ENCODE results near the gene PDZRN4.

Gene PDZRN4

GRCh38 chr12:41441180-41441579 lies 253.1 kb downstream of the PDZRN4 start:
- DNase-seq, result no peak
- Mint-ChIP-seq H3K4me3 (no peak overlapping the region), H3K36me3 (ENCODE audit: low read depth) (no peaks in the 10 kb centered on the region), H3K27me3 (ENCODE audit: low read depth, poor library complexity) (no peaks in the 10 kb centered on the region), H3K9me3 (no peaks in the 10 kb centered on the region), H3K27ac (no peak overlapping the region), H3K4me1 (peaks cover 11% of the 10 kb centered on the region)
- TF ChIP-seq, protein P1, sequence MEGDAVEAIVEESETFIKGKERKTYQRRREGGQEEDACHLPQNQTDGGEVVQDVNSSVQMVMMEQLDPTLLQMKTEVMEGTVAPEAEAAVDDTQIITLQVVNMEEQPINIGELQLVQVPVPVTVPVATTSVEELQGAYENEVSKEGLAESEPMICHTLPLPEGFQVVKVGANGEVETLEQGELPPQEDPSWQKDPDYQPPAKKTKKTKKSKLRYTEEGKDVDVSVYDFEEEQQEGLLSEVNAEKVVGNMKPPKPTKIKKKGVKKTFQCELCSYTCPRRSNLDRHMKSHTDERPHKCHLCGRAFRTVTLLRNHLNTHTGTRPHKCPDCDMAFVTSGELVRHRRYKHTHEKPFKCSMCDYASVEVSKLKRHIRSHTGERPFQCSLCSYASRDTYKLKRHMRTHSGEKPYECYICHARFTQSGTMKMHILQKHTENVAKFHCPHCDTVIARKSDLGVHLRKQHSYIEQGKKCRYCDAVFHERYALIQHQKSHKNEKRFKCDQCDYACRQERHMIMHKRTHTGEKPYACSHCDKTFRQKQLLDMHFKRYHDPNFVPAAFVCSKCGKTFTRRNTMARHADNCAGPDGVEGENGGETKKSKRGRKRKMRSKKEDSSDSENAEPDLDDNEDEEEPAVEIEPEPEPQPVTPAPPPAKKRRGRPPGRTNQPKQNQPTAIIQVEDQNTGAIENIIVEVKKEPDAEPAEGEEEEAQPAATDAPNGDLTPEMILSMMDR (IDR thresholded peaks at IDR 0.05), result no peak

- H3K27ac Mint-ChIP-seq, result no peak overlapping the region
- H3K36me3 Mint-ChIP-seq (ENCODE audit: low read depth), result no peaks in the 10 kb centered on the region
- no peak for DNase-seq
- no peak overlapping the region for H3K4me3 Mint-ChIP-seq
- H3K27me3 Mint-ChIP-seq (ENCODE audit: low read depth, poor library complexity), result no peaks in the 10 kb centered on the region
- TF ChIP-seq, protein P1 (IDR thresholded peaks at IDR 0.05), result no peak
- H3K4me1 Mint-ChIP-seq, result peaks cover 4% of the 10 kb centered on the region
- H3K9me3 Mint-ChIP-seq, result no peaks in the 10 kb centered on the region
Observed at GRCh38 chr12:41442896-41443295, 254.8 kb downstream of the PDZRN4 start.

GRCh38 chr12:41443690-41444089 lies 255.6 kb downstream of the PDZRN4 start:
- Mint-ChIP-seq H3K27ac (no peak overlapping the region), H3K4me1 (no peaks in the 10 kb centered on the region), H3K27me3 (ENCODE audit: low read depth, poor library complexity) (no peaks in the 10 kb centered on the region), H3K36me3 (ENCODE audit: low read depth) (no peaks in the 10 kb centered on the region), H3K9me3 (no peaks in the 10 kb centered on the region), H3K4me3 (no peak overlapping the region)
- no peak for DNase-seq
- TF ChIP-seq, protein P1 (IDR thresholded peaks at IDR 0.05), result no peak

DNA sequence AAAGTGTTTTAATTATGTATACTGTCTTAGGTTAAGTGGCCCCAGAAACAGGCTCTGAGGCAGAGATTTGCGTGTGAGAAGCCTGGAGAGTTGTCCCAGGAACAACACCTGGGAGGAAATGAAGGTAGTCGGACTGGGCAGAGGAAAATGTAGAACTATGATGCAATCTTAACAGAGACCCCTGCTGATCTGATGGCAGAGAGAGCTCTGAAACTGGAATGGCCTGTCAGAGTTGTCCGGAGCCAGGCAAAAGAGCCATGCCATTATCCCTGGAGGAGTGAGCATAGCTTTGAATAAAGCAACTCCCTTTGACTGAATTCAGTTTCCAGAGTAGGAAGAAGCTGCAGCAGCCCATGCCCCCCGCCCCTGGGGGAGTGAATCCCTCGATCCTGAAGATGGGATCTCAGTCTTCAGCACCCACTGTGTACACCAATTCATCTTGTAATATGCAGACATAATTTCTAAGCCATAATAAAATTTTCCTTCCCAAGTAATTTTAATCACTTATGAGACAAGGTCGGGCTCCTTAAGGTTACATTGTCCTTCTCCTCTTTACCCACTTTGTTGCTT lies 264.8 kb downstream of the PDZRN4 start:
- TF ChIP-seq, protein P1 (IDR thresholded peaks at IDR 0.05), result no peak
- no peaks in the 10 kb centered on the region for H3K27me3 Mint-ChIP-seq (ENCODE audit: low read depth, poor library complexity)
- no peak overlapping the region for H3K27ac Mint-ChIP-seq
- no peak overlapping the region for H3K4me3 Mint-ChIP-seq
- no peak for DNase-seq
- H3K4me1 Mint-ChIP-seq, result peaks cover 9% of the 10 kb centered on the region
- no peaks in the 10 kb centered on the region for H3K36me3 Mint-ChIP-seq (ENCODE audit: low read depth)
- no peaks in the 10 kb centered on the region for H3K9me3 Mint-ChIP-seq

- no peak overlapping the region for H3K27ac Mint-ChIP-seq
- TF ChIP-seq, protein P1 (IDR thresholded peaks at IDR 0.05), result no peak
- H3K4me1 Mint-ChIP-seq, result peaks cover 9% of the 10 kb centered on the region
- no peak overlapping the region for H3K4me3 Mint-ChIP-seq
- no peaks in the 10 kb centered on the region for H3K9me3 Mint-ChIP-seq
- no peaks in the 10 kb centered on the region for H3K36me3 Mint-ChIP-seq (ENCODE audit: low read depth)
- no peak for DNase-seq
- no peaks in the 10 kb centered on the region for H3K27me3 Mint-ChIP-seq (ENCODE audit: low read depth, poor library complexity)
Observed at GRCh38 chr12:41453409-41453808, 265.3 kb downstream of the PDZRN4 start.

DNA sequence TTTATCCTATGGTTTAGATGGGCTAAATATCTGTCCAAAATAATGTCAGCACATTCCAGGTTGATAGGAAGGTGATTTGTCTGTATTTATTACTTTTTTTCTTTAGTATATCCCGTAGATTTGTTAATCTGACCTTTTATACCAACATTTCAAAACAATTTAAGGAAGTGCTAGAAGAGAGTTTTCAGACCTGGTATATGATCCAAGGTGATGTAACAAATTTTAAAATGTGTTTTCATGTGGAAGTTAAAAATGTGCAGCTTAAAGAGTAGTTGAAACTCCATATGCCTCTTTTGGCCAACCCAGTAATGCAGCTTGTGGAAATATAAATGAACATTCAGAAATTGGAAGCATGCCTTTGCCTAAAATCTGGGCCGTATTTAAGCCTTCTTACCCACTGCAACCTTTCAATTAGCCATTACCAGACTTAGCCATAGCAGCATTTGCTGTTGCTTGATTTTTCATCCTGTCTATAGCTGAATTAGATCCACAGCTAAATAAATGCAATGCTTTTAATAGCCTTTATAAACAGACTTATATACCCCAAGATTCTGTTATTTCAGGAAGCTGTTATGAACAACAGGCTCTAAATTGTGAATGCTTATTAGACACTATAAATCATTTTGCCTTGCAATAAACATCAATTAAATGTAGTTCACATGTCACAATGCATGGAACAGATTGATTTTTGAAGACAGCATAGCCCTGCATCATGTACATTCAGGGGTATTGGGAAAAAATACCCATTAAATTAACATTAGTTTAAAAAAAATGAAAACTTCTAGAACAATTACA lies 271.2 kb downstream of the PDZRN4 start:
- H3K27me3 Mint-ChIP-seq (ENCODE audit: low read depth, poor library complexity), result peaks cover 4% of the 10 kb centered on the region

More for the DNA sequence above, 271.2 kb downstream of the PDZRN4 start:
- Mint-ChIP-seq H3K36me3 (ENCODE audit: low read depth) (no peaks in the 10 kb centered on the region), H3K9me3 (no peaks in the 10 kb centered on the region), H3K4me3 (no peak overlapping the region), H3K4me1 (peaks cover 4% of the 10 kb centered on the region), H3K27ac (peak overlapping the region; percentile 52)
- TF ChIP-seq, protein P1 (IDR thresholded peaks at IDR 0.05), result no peak
- DNase-seq, result no peak
